ENCODE results near the gene ACTR3. TPM values are rescaled to one million over a fixed set of nuclear protein-coding genes. Genes with fewer than 3 reads are reported as not detected.

Gene ACTR3
- total RNA-seq, 4 donors from 2014 or later, result 83.9 to 126 (median 102) TPM

GRCh38 chr2:113901943-113902342 is 12.1 kb downstream of the ACTR3 start:
- no peak for TF ChIP-seq POLR2A (IDR thresholded peaks at IDR 0.05)
- no peak for TF ChIP-seq CTCF (IDR thresholded peaks at IDR 0.05)
- Histone ChIP-seq H3K36me3 (no peaks in the 10 kb centered on the region), H3K9me3 (no peaks in the 10 kb centered on the region), H3K4me3 (replicated peaks in 1 of 3) (no peak overlapping the region), H3K4me1 (peaks cover under 1 to 20% of the 10 kb centered on the region in 2 donors), H3K27ac (no peak overlapping the region), H3K27me3 (no peaks in the 10 kb centered on the region)
- intact Hi-C loops (cut with DNase I), result no loop called here
- no peak for DNase-seq
- 58 to 85% methylated on average over 2 of the region's 2 CpGs for WGBS, 2 donors

GRCh38 chr2:113905886-113906285 is 16.0 kb downstream of the ACTR3 start:
- no peak overlapping the region for H3K4me3 ChIP-seq (replicated peaks in 1 of 3)
- H3K36me3 ChIP-seq, result no peaks in the 10 kb centered on the region
- intact Hi-C loops (cut with DNase I), result no loop called here
- H3K4me1 ChIP-seq, result peaks cover 7 to 15% of the 10 kb centered on the region in 2 donors
- no peaks in the 10 kb centered on the region for H3K9me3 ChIP-seq
- H3K27ac ChIP-seq, result no peak overlapping the region
- no peak for TF ChIP-seq CTCF (IDR thresholded peaks at IDR 0.05)
- no peak for TF ChIP-seq POLR2A (IDR thresholded peaks at IDR 0.05)
- WGBS, 2 donors, result 89 to 93% methylated on average over 1 of the region's 1 CpG
- H3K27me3 ChIP-seq, result no peaks in the 10 kb centered on the region
- no peak for DNase-seq

- DNase-seq, result no peak
- Histone ChIP-seq H3K27ac (no peak overlapping the region), H3K4me1 (peaks cover 7 to 15% of the 10 kb centered on the region in 2 donors), H3K4me3 (replicated peaks in 1 of 3) (no peak overlapping the region), H3K9me3 (no peaks in the 10 kb centered on the region), H3K36me3 (no peaks in the 10 kb centered on the region), H3K27me3 (no peaks in the 10 kb centered on the region)
- intact Hi-C loops (cut with DNase I), result no loop called here
- WGBS, 2 donors, result 95 to 96% methylated on average over 1 of the region's 1 CpG
- TF ChIP-seq POLR2A (IDR thresholded peaks at IDR 0.05) (no peak), CTCF (IDR thresholded peaks at IDR 0.05) (no peak)
Measured at GRCh38 chr2:113906647-113907046, 16.8 kb downstream of the ACTR3 start.

- H3K4me3 ChIP-seq (replicated peaks in 1 of 3), result no peak overlapping the region
- intact Hi-C loops (cut with DNase I), result no loop called here
- peaks cover 7 to 15% of the 10 kb centered on the region in 2 donors for H3K4me1 ChIP-seq
- no peaks in the 10 kb centered on the region for H3K27me3 ChIP-seq
- H3K36me3 ChIP-seq, result no peaks in the 10 kb centered on the region
- H3K27ac ChIP-seq, result no peak overlapping the region
- no peaks in the 10 kb centered on the region for H3K9me3 ChIP-seq
- no peak for DNase-seq
- 78 to 83% methylated on average over 2 of the region's 2 CpGs for WGBS, 2 donors
- TF ChIP-seq CTCF (IDR thresholded peaks at IDR 0.05) (no peak), POLR2A (IDR thresholded peaks at IDR 0.05) (no peak)
Measured at GRCh38 chr2:113907297-113907696, 17.4 kb downstream of the ACTR3 start.

GRCh38 chr2:113910110-113910717 is 20.3 kb downstream of the ACTR3 start:
- no peaks in the 10 kb centered on the region for H3K9me3 ChIP-seq
- WGBS, 2 donors, result 94 to 95% methylated on average over 5 of the region's 5 CpGs
- H3K36me3 ChIP-seq, result no peaks in the 10 kb centered on the region
- no peak for DNase-seq
- no peak overlapping the region for H3K27ac ChIP-seq
- TF ChIP-seq POLR2A (IDR thresholded peaks at IDR 0.05) (no peak), CTCF (IDR thresholded peaks at IDR 0.05) (no peak)
- no peaks in the 10 kb centered on the region for H3K27me3 ChIP-seq
- H3K4me3 ChIP-seq (replicated peaks in 1 of 3), result no peak overlapping the region
- intact Hi-C loops (cut with DNase I), result no loop called here
- peaks cover 7 to 15% of the 10 kb centered on the region in 2 donors for H3K4me1 ChIP-seq

Data from thyroid gland (tissue), 4 donors.